H1 (cell line): Measurements from ENCODE around the gene TMEM235. TPM values are rescaled to one million over a fixed set of nuclear protein-coding genes. Genes with fewer than 3 reads are reported as not detected.

Experiments
- ASH2L ChIP-seq: fragments of 200-600, 300-600 bp; sonication (generic); IDR thresholded peaks from one replicate; pipeline ENCODE4 v1.7.1; 2017; ENCODE audit warnings: low read length
- CHD1 ChIP-seq: IDR thresholded peaks from 2 replicates; pipeline ENCODE4 v1.6.1; 2012; ENCODE audit warnings: low read depth, low read length, improper control_type of control experiment
- KDM1A ChIP-seq: fragments of 200-600, 300-600 bp; sonication (generic); IDR thresholded peaks from 2 replicates; pipeline ENCODE4 v1.7.1; 2016; ENCODE audit warnings: mild to moderate bottlenecking, low read length, borderline replicate concordance
- NANOG ChIP-seq: IDR thresholded peaks from 2 replicates; pipeline ENCODE4 v1.6.1; 2011; ENCODE audit warnings: low read length, low read depth, mild to moderate bottlenecking, inconsistent platforms; ENCODE audit not compliant: insufficient read depth, poor library complexity, severe bottlenecking
- SRF ChIP-seq: IDR thresholded peaks from 2 replicates; pipeline ENCODE4 v1.6.1; 2011; ENCODE audit warnings: mild to moderate bottlenecking, low read depth, low read length, moderate library complexity
- polyA plus RNA-seq, 7 experiments: library from polyadenylated mRNA; depleted of rRNA in 3 of 7; stranded (reverse) in 5 of 7; unstranded in 2 of 7; fragments of >200 nt in 5 of 7; fragments of 200-250 nt in 2 of 7; gene quantifications; 1 replicate in 5 of 7; 2 replicates in 1 of 7; 4 replicates in 1 of 7; pipeline versions ENCODE4 v1.2.1 to v1.2.3, GENCODE V29; 2011 to 2013; ENCODE audit warnings: missing spikeins in 2 of 7, mixed read lengths in 2 of 7
- total RNA-seq: library from RNA; stranded (reverse); fragmentation: NEBNext Ultra II Directional; extraction: Animal tissue kit (Norgen Biotek cat#: 25700); gene quantifications from 2 replicates; pipeline ENCODE4 v1.2.1, GENCODE V29; 2021
- TF ChIP-seq, protein P1 (sequence below): IDR thresholded peaks from 2 replicates; pipeline ENCODE4 v1.6.1; 2011; ENCODE audit warnings: low read length, improper control_type of control experiment

TMEM235 gene
- total and polyA plus RNA-seq, 2 of the 8 experiments (the other 6 are each of a cell fraction or from before 2014, with no cell fraction given): 0.05 to 0.15 TPM

DNA sequence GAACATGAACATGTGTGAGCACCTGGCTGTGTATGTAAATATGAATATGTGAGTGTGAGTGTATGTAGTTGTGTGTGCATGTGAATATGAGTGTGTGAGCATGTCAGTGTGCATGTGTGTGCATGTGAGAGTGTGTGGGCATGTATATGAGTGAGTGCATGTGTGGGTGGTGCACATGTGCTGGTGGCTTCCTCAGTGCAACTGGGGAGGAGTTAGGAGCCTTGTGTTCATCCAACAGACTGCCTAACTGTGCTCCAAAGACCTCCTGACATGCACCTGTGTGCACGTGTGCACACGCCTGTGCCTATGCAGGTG lies 1.4 kb downstream of the TMEM235 start (continued):
- TF ChIP-seq NANOG (no peak), CHD1 (no peak), SRF (no peak), KDM1A (no peak), ASH2L (no peak)
- TF ChIP-seq, protein P1, sequence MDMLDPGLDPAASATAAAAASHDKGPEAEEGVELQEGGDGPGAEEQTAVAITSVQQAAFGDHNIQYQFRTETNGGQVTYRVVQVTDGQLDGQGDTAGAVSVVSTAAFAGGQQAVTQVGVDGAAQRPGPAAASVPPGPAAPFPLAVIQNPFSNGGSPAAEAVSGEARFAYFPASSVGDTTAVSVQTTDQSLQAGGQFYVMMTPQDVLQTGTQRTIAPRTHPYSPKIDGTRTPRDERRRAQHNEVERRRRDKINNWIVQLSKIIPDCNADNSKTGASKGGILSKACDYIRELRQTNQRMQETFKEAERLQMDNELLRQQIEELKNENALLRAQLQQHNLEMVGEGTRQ: no peak
